Adipose tissue (tissue), 3 donors: Measurements from ENCODE around the gene GABRA1. TPM values are rescaled to one million over a fixed set of nuclear protein-coding genes. Genes with fewer than 3 reads are reported as not detected.

Source experiments
- H3K27ac ChIP-seq: one replicate; pipeline ENCODE4 v1.5.1; 2013; ENCODE audit warnings: low read depth, low read length
- WGBS, 3 donors: extraction: QIAGEN DNeasy Blood & Tissue Kit; methylation state at CpG; one replicate each; pipeline ENCODE4 v1.1.7; 2013; 5-methylcytosine and 5-hydroxymethylcytosine counted together
- polyA plus RNA-seq, 3 donors: library from polyadenylated mRNA; stranded (reverse); fragments of 200-250 nt; gene quantifications; one replicate each; pipeline ENCODE4 v1.2.3, GENCODE V29; 2013
- donor health status: healthy with polysubstance abuse.
- donor health status: Bipolar disorder and iron deficiency.
- donor health status: healthy.

The GABRA1 gene
- polyA plus RNA-seq, 3 donors: 0.09 TPM; not detected in 2

GRCh38 chr5:161946911-161947310, 99.0 kb downstream of the GABRA1 start:
- WGBS, 3 donors: 69 to 75% (median 72%) methylated on average over 4 of the region's 4 CpGs
- H3K27ac ChIP-seq: no peak overlapping the region

Other genes starting within 250 kb of the GABRA1 start
- not detected for gene GABRA6, start 162.4 kb upstream of the GABRA1 start, polyA plus RNA-seq
- under 1 TPM in 1 of 3 donors, not detected in 2; 0.16 TPM for gene GABRG2, start 219.7 kb downstream of the GABRA1 start, polyA plus RNA-seq